Stimulated activated CD8-positive, alpha-beta memory T cell treated with anti-CD3 and anti-CD28 coated beads, Interleukin-7, amount 100 ng/mL, for 48 hours (primary cell): ENCODE data around the gene ARR3.
"Not testable (repeated sequence)": the region's sequence is repeated elsewhere in the genome, so short reads cannot be mapped to it uniquely, and the experiment has no call there.

Source experiments
- DNase-seq, 2 donors: peaks; one replicate each; pipeline ENCODE4 v3.0.0-alpha.2; 2020; ENCODE audit warnings: low read depth in 1 of 2; ENCODE audit errors: extremely low read depth in 1 of 2

ARR3 gene

GRCh38 chrX:70268034-70268433 lies at the start of gene ARR3:
ARR3 (plus strand) TSS chrX:70268334; CDS start chrX:70269386, 1,052 bp downstream.
- DNase-seq: no peak

DNA sequence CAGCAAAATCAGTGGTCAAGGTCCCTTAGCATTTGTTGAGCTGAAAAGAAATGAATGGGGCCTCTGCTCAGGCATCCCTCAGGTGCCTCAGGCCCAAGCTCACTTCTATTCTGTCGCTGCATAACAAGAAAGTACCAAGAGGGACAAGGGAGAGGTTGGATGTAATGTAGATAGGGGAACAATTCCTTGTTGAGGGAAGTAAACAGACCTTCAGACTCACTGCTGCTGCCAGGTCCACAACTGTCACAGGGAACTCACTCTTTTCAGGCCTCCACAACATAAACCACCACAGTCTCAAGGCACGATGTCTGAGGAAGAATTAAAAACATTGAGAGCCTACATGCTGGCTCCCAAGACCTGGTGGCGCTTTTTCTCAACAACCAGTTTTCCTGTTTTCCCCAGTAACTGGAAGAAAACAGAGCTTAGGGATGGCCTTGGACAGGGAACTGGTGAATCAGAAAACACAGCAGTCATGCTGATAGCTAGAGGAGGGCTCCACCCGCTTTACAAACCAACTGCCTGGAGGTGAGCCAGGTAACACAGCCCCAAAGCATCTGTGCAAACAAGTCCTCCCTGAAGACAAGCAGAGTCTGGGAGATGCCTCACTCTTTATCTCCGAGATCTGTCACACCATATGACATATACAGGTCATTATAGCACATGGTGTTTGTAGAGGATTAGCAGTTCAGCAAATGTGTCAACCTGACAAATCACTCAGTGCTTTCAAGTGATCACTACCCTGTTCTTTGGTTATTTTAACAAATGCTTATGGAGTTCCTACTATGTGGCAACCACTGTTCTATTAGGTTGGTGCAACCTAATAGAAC lies 48.0 kb upstream of the ARR3 start:
- DNase-seq: no peak

DNA sequence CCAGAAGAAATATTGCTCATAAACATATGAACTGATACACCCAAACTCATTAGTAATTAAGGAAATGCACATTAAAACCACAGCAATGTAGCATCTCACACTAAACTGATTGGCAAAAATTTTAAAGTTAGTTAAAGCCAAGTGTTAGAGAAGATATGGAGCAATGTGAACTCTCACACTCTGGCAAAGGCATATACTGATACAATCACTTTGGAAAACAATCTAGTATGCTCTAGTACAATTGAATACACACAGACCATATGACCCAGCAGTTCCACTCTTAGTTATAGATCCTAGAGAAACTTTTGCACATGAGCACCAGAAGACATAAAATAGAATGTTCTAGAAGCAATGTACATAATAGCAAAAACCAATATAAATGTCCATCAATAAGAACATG lies 42.1 kb upstream of the ARR3 start:
- no peak for DNase-seq

- no peak for DNase-seq
These were observed 41.4 kb upstream of the ARR3 start for GRCh38 chrX:70226687-70227086.

GRCh38 chrX:70231666-70232065 lies 36.5 kb upstream of the ARR3 start:
- DNase-seq: no peak

GRCh38 chrX:70234355-70234754 lies 33.8 kb upstream of the ARR3 start, which contains the start of gene AWAT1:
AWAT1 (plus strand) TSS chrX:70234655; CDS start chrX:70234696, 41 bp downstream.
- DNase-seq: no peak

GRCh38 chrX:70240751-70241150 lies 27.4 kb upstream of the ARR3 start:
- DNase-seq: no peak

GRCh38 chrX:70241501-70241900 lies 26.6 kb upstream of the ARR3 start:
- no peak for DNase-seq

DNA sequence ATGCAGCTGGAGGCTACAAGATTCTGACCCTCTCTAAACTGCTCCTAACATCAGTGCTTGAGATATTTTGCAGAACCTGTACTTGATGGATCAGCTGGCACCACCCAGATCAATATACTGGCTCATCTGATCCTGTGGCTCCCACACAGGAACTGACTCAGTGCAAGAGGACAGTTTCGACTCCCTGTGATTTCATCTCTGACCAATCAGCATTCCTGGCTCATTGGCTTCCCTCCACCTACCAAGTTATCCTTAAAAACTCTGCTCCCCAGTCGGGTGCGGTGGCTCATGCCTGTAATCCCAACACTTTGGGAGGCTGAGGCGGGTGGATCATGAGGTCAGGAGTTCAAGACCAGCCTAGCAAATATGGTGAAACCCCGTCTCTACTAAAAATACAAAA lies 24.5 kb upstream of the ARR3 start:
- not testable (repeated sequence) for DNase-seq

DNA sequence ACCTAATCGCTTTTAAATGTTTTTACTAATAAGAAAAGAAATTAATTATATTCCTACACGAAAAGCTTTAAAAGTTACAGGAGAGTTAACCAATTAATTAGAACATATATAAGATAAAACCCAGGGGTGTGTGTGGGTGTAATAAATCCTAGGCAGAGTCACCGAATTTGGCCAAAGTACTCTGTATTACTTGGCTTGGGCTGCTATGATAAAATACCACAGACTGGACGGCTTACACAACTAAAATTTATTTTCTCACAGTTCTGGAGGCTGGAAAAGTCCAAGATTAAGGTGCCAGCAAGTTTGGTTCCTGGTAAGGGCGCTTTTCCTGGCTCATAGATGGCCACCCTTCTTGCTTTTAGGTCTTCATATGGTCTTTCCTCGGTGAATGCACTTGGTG lies 23.3 kb upstream of the ARR3 start:
- no peak for DNase-seq

DNA sequence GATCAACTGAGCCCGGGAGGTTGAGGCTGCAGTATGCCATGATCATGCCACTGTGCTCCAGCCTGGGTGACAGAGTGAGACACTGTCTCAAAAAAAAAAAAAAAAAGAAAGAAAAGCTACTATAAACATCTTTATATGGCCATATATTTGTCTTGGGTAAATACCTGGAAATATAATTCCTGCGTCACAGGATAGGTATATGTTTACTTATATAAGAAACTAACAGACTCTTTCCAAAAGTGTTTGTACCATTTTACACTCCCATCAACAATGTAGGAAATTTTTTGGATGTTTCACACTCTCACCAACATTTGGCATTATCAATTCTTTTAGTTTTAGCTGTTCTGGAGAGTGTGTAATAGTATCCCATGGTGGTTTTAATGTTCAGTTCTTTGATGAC lies 20.9 kb upstream of the ARR3 start:
- no peak for DNase-seq

DNA sequence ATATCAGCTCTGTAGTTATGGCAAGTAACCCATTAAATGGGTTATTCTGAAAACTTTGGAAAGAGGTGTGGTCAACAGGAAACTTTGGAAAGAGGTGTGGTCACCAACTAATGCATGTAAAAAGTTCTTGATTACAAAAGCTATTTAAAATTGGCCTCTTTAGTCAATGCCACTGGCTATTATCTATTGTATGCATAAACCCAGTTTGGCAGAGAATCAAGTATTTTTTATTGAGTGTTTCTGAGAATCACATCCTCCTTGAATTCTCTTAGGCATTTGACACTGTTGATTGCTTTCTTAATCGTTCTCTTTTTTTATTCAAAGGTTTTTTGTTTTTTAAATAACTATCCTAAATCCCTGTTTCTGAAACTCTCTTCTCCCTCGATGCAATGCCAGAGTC lies 15.6 kb upstream of the ARR3 start:
- no peak for DNase-seq

DNA sequence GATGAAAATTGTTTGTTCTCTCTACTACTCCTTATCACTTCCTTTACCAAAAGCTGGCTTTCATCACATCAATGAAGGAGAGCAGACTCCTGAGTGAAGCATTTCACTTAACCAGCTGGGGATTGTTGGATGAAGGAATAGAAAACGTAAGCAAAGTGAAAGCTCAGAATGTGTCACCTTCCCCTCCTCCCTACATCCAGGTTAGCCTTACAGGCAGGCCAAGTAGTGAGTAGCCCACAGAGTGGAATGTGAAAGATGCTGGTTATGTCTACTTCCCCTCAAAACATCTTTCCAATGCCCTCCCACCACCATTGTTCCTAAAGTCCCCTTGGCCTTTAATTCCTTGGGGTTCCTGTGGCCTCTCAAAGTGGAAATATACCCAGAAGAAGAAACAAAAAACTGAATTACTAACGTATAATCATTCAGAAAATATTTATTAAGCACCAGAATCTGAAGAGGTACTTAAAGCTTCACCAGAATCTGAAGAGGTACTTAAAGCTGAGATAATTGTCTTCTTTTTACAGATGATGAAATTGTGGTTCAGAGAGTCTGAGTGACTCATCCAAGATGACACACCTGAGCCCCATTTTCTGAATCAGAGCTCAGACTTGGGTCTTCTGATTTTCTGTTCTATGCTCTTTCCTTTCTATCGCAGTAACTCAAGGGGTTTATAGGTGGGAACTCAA lies 14.6 kb upstream of the ARR3 start:
- DNase-seq: no peak

- DNase-seq: no peak
These were observed 14.1 kb upstream of the ARR3 start for GRCh38 chrX:70254063-70254400.

DNA sequence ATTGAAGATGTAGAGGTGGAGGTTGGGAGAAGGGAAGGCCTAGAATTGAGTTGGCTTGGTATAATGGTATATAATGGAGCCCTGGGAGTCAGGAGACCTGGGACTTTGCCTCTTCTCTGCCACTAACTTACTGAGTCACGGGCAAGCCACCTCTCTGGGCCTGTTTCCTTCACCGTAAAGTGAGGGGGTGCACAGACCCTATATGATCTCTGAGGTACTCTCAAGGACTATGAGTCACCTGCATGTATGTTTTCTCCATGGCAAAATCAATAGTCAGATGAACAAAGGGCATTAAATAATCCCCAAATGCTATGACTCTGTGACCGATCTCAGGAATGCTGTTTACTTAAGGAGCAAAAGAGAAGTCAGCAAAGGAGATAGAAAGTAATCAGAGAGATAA lies 13.2 kb upstream of the ARR3 start:
- no peak for DNase-seq

DNA sequence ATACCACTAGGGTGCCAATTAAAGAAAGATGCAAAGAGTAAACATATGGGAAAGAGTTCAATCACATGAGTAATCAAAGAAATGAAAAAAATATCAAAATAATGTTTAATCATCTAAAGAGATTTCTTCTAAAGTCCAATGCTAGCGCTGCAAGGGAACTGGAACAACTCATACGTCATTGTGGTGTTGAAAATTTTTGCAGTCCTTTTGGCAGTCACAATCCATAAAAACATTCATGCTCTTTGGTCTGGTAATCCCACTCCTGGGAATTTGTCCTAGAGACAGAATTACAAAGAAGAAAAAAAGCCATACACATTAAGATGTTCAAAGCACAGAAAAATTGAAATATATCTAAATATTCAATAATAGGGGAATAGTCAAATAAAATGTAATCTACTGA lies 12.7 kb upstream of the ARR3 start:
- no peak for DNase-seq

- DNase-seq: no peak
These were observed 10.5 kb upstream of the ARR3 start for GRCh38 chrX:70257423-70258288.

- DNase-seq: no peak
These were observed 8.0 kb upstream of the ARR3 start, which contains the start of gene P2RY4 for GRCh38 chrX:70260104-70260503. P2RY4 (minus strand) TSS chrX:70260204; CDS start chrX:70259624, 580 bp downstream.

- DNase-seq: peak in 1 of 2 donors; percentile 6
These were observed 5.1 kb upstream of the ARR3 start for GRCh38 chrX:70262952-70263567.

DNA sequence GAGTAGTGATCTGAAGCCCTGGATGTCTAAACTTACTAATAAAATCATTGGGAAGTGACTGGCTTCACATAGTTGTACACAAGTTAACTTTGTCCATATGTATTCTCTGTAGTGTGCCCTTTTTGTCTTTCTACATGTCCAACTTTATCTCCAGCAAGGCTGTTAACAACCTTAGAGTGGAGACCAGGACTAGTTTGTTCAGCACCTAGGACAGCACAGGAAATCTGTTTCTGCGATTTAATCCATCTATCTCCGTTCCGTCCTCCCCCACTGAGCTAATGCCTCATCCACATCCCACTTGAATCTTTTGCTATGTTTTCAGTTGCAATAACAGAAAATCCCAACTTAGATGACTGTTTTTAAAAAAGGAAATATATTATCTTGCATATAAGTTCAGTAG lies 3.4 kb upstream of the ARR3 start:
- DNase-seq: no peak

DNA sequence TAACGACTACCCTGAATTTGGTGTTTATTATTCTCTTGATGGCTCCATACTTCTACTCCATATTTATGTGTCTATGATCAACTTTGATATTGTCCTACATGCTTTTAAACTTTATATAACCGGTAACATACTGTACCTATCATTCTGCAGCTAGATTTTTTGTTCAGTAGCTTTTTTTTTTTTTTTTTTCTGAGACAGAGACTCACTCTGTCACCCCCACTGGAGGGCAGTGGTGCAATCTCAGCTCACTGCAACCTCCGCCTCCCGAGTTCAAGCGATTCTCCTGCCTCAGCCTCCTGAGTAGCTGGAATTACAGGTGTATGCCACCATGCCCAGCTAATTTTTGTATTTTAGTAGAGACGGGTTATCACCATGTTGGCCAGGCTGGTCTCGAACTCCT lies 5.9 kb downstream of the ARR3 start:
- DNase-seq: not testable (repeated sequence)
